Mesendoderm (in vitro differentiated cells): ENCODE results near the gene ADK.

Source experiments
- DNase-seq: peaks from one replicate; pipeline ENCODE4 v3.0.0; 2013
- H2AK5ac ChIP-seq: 2 replicates; pipeline ENCODE4 v1.6.1; 2013; ENCODE audit warnings: low read length, inconsistent platforms
- H2BK120ac ChIP-seq: 2 replicates; pipeline ENCODE4 v1.6.1; 2013; ENCODE audit warnings: low read depth, mild to moderate bottlenecking, low read length, moderate library complexity, mixed read lengths
- H2BK15ac ChIP-seq: replicated peaks from 2 replicates; pipeline ENCODE4 v1.6.1; 2013; ENCODE audit warnings: low read depth, mild to moderate bottlenecking, moderate library complexity
- H2BK5ac ChIP-seq: 2 replicates; pipeline ENCODE4 v1.6.1; 2013; ENCODE audit warnings: low read length, inconsistent platforms
- H3K18ac ChIP-seq: 2 replicates; pipeline ENCODE4 v1.6.1; 2013; ENCODE audit warnings: mild to moderate bottlenecking, low read length, mixed read lengths
- H3K23ac ChIP-seq: one replicate; pipeline ENCODE4 v1.6.1; 2013; ENCODE audit warnings: low read length
- H3K27ac ChIP-seq: 2 replicates; pipeline ENCODE4 v1.5.1; 2013; ENCODE audit warnings: low read depth, mild to moderate bottlenecking, inconsistent platforms, low read length, moderate library complexity
- H3K27me3 ChIP-seq: 2 replicates; pipeline ENCODE4 v1.6.1; 2013; ENCODE audit warnings: low read length, control low read depth, mild to moderate bottlenecking, inconsistent platforms; ENCODE audit not compliant: insufficient read depth, poor library complexity
- H3K36me3 ChIP-seq: 2 replicates; pipeline ENCODE4 v1.6.1; 2013; ENCODE audit warnings: low read length, inconsistent platforms; ENCODE audit not compliant: control insufficient read depth, insufficient read depth
- H3K4ac ChIP-seq: one replicate; pipeline ENCODE4 v1.6.1; 2013; ENCODE audit warnings: low read depth, mild to moderate bottlenecking, low read length, moderate library complexity
- H3K4me1 ChIP-seq: 2 replicates; pipeline ENCODE4 v1.6.1; 2013; ENCODE audit warnings: low read depth, low read length, inconsistent platforms; ENCODE audit not compliant: control insufficient read depth
- H3K4me2 ChIP-seq: 2 replicates; pipeline ENCODE4 v1.6.1; 2013; ENCODE audit warnings: low read length
- H3K4me3 ChIP-seq: 2 replicates; pipeline ENCODE4 v1.5.1; 2013; ENCODE audit warnings: mild to moderate bottlenecking, low read length
- H3K56ac ChIP-seq: one replicate; pipeline ENCODE4 v1.6.1; 2013; ENCODE audit warnings: low read length
- H3K79me1 ChIP-seq: 2 replicates; pipeline ENCODE4 v1.6.1; 2013; ENCODE audit warnings: low read length, inconsistent platforms
- H3K79me2 ChIP-seq: 2 replicates; pipeline ENCODE4 v1.6.1; 2013; ENCODE audit warnings: mild to moderate bottlenecking, low read length; ENCODE audit not compliant: control insufficient read depth, insufficient read depth
- H3K9ac ChIP-seq: 2 replicates; pipeline ENCODE4 v1.6.1; 2013; ENCODE audit warnings: low read length, inconsistent platforms
- H4K5ac ChIP-seq: one replicate; pipeline ENCODE4 v1.6.1; 2013; ENCODE audit warnings: low read length
- H4K8ac ChIP-seq: one replicate; pipeline ENCODE4 v1.6.1; 2013; ENCODE audit warnings: low read depth, mild to moderate bottlenecking, control low read depth, low read length, moderate library complexity
- WGBS: extraction: QIAGEN DNeasy Blood & Tissue Kit; methylation state at CpG from one replicate; pipeline ENCODE4 v1.1.7; 2013; ENCODE audit warnings: low lambda C conversion rate, missing lambda C conversion rate; ENCODE audit not compliant: insufficient coverage; ENCODE audit errors: extremely low coverage; 5-methylcytosine and 5-hydroxymethylcytosine counted together

Gene ADK

DNA sequence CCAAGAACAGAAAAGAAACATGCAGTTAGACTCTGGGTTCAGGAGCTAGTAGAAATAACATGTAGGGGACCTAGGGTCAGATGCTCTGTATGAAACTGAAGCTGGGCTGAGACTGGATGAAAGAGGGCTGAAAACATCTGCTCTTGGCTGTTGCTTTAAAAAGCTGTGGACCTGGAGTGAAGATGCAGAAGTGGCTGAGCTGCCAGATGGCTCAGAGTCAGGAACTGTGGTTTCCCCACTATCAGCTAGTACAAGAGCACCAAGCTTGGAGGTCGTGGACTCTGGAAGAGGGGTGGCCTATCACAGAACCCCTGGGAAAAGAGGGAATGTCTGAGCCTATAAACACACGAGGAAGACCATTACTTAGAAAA lies 5.9 kb downstream of the ADK start:
- H3K27me3 ChIP-seq = no peaks in the 10 kb centered on the region
- no peak overlapping the region for H3K4ac ChIP-seq
- no peaks in the 10 kb centered on the region for H3K36me3 ChIP-seq
- H3K4me1 ChIP-seq = peaks cover 1% of the 10 kb centered on the region
- H3K27ac ChIP-seq = no peak overlapping the region
- no peak overlapping the region for H2AK5ac ChIP-seq
- H3K23ac ChIP-seq = no peak overlapping the region
- no peak overlapping the region for H3K4me2 ChIP-seq
- H3K79me2 ChIP-seq = peaks cover 30% of the 10 kb centered on the region
- no CpG with 5 or more reads among the region's 2 CpGs for WGBS
- H2BK5ac ChIP-seq = no peak overlapping the region
- peaks cover 11% of the 10 kb centered on the region for H3K79me1 ChIP-seq
- no peak for DNase-seq
- no peak overlapping the region for H3K56ac ChIP-seq
- H2BK120ac ChIP-seq = no peak overlapping the region
- H3K4me3 ChIP-seq = no peak overlapping the region
- no peak overlapping the region for H3K18ac ChIP-seq
- H3K9ac ChIP-seq = no peak overlapping the region
- H2BK15ac ChIP-seq = no peak overlapping the region
- H4K8ac ChIP-seq = no peak overlapping the region
- H4K5ac ChIP-seq = no peak overlapping the region

DNA sequence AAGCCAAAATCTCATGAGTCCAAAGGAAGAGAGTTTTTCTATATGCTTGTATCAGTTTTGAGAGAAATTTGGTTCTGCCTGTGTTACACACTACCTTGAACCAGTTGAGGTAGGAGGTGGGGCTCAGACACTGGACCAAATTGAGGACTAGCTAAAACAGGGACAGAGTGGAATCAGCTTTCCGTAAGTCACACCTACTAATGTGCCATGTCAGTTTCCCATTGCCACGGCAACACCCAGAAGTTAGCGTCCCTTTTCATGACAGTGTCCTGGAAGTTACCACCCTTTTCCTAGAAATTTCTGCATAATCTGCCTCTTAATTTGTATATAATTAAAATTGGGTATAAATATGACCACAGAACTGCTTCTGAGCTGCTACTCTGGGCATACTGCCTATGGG lies 9.0 kb downstream of the ADK start:
- no peak overlapping the region for H2AK5ac ChIP-seq
- no peak overlapping the region for H3K4me2 ChIP-seq
- H3K56ac ChIP-seq = no peak overlapping the region
- H3K79me1 ChIP-seq = peaks cover 6% of the 10 kb centered on the region
- DNase-seq = no peak
- H3K4me3 ChIP-seq = no peak overlapping the region
- no peaks in the 10 kb centered on the region for H3K27me3 ChIP-seq
- no peak overlapping the region for H2BK120ac ChIP-seq
- H4K8ac ChIP-seq = no peak overlapping the region
- no CpG with 5 or more reads among the region's 3 CpGs for WGBS
- H3K36me3 ChIP-seq = no peaks in the 10 kb centered on the region
- no peak overlapping the region for H4K5ac ChIP-seq
- no peak overlapping the region for H2BK5ac ChIP-seq
- no peak overlapping the region for H3K18ac ChIP-seq
- H3K79me2 ChIP-seq = peaks cover 12% of the 10 kb centered on the region
- H3K27ac ChIP-seq = no peak overlapping the region
- H3K23ac ChIP-seq = no peak overlapping the region
- no peak overlapping the region for H3K4ac ChIP-seq
- H3K4me1 ChIP-seq = no peaks in the 10 kb centered on the region
- H3K9ac ChIP-seq = no peak overlapping the region
- no peak overlapping the region for H2BK15ac ChIP-seq

DNA sequence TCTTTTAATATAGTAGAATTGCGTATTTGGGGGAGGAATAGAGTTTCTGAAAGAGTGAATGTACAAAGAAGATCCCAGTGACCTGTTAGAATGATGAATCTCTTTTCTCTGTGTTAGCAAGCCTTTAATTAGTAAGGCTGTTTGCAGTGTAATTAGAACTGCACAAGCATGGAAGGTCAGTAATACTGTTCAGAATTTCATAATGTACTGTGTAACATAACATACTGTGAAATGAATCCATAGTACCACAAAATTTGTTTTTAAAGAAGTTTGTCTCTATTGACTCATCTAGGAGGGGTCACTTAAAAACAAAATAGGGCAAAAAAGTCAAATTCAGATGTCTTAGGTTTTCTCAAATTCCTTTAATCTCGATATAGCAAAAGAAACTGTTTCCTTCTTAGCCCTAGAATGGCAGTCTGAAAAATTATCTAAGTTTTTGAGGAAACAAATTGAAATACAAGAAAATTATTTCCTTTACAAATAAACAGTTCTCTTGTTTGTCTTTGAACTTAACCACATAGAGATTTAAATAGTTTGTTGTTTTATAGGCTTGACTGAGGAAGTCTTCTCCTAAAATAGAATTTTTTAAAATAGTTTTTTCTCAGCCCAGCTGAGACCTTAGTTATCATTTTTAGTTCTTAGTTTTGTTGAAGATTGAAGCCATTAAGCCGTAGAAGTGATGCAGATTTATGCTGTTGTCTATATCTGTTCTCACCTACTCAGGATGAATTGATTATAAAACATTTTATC lies 12.5 kb downstream of the ADK start:
- Histone ChIP-seq H2BK15ac (no peak overlapping the region), H4K8ac (no peak overlapping the region), H2BK120ac (no peak overlapping the region), H3K4ac (no peak overlapping the region), H3K79me1 (peaks cover 2% of the 10 kb centered on the region), H3K4me3 (no peak overlapping the region), H3K79me2 (peaks cover 2% of the 10 kb centered on the region), H3K27ac (no peak overlapping the region), H3K9ac (no peak overlapping the region), H3K18ac (no peak overlapping the region), H3K36me3 (no peaks in the 10 kb centered on the region), H3K27me3 (no peaks in the 10 kb centered on the region), H3K56ac (no peak overlapping the region), H3K4me2 (no peak overlapping the region), H4K5ac (no peak overlapping the region), H2AK5ac (no peak overlapping the region), H3K23ac (no peak overlapping the region), H2BK5ac (no peak overlapping the region), H3K4me1 (no peaks in the 10 kb centered on the region)
- WGBS = no CpG with 5 or more reads among the region's 3 CpGs
- no peak for DNase-seq

DNA sequence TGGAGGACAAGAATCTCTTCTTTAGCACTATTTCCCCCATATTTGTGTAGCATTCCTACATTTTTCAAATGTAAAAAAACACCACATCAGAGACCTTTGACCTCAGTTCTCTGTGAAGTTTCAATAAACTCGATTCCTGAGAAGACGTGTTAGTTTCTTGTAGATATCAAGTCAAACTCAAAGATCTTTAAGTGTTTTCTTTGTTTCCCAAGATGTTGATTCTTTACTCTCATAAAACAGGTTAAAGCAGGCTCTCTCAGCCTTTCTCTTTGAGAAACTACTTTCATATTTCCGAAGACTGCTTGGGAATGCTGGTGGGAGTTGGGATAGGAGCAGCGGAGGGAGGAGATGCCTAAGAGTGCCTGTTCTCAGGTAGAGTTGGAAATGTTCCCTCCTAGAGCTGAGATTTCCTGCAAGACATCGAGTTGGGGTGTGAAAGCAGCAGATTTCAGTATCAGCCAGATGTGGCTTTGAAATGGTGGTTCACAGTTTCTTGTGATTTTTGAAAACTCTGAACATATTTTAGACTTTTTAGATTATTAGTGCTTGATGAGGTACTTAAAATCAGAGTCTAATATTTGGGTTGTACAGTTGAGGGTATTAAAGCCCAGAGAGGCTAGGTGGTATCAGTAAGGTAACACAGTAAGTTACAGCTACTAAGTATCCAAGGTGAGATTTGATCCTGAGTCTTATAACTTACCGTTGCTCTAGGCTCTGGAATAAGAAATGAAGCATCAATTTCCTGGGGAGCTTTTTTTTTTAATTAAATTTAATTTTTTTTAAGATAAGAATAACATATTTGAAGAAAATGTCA lies 13.9 kb downstream of the ADK start:
- Histone ChIP-seq H3K27ac (no peak overlapping the region), H3K79me2 (peaks cover 2% of the 10 kb centered on the region), H3K79me1 (no peaks in the 10 kb centered on the region), H2BK5ac (no peak overlapping the region), H3K56ac (no peak overlapping the region), H3K4ac (no peak overlapping the region), H2BK120ac (no peak overlapping the region), H2BK15ac (no peak overlapping the region), H4K5ac (no peak overlapping the region), H3K4me1 (no peaks in the 10 kb centered on the region), H2AK5ac (no peak overlapping the region), H4K8ac (no peak overlapping the region), H3K36me3 (no peaks in the 10 kb centered on the region), H3K4me3 (no peak overlapping the region), H3K27me3 (no peaks in the 10 kb centered on the region), H3K23ac (no peak overlapping the region), H3K4me2 (no peak overlapping the region), H3K9ac (no peak overlapping the region), H3K18ac (no peak overlapping the region)
- no CpG with 5 or more reads among the region's 6 CpGs for WGBS
- DNase-seq = no peak

DNA sequence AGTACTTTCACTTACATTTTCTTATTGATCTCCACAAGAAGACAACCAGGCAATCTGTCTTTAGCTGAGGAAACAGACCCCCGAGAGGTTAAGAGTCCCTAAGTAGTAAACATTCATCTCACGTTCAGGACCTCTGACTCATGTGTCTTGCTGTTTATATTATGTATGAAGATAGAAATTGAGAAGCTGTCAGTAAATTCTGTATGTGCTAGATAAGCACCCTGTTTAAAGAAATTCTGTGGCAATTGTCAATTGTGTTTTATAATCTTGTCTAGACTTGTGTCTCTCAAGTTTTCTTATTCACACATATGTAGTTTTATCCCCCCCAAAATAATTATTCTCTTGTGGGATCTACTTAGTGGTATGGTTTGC lies 14.5 kb downstream of the ADK start:
- no peaks in the 10 kb centered on the region for H3K79me1 ChIP-seq
- H3K27ac ChIP-seq = no peak overlapping the region
- H3K9ac ChIP-seq = no peak overlapping the region
- H3K79me2 ChIP-seq = peaks cover 2% of the 10 kb centered on the region
- H3K4ac ChIP-seq = no peak overlapping the region
- H2AK5ac ChIP-seq = no peak overlapping the region
- H4K5ac ChIP-seq = no peak overlapping the region
- no peak overlapping the region for H3K18ac ChIP-seq
- H3K23ac ChIP-seq = no peak overlapping the region
- H2BK15ac ChIP-seq = no peak overlapping the region
- no peak for DNase-seq
- H3K56ac ChIP-seq = no peak overlapping the region
- no peaks in the 10 kb centered on the region for H3K4me1 ChIP-seq
- H2BK5ac ChIP-seq = no peak overlapping the region
- H2BK120ac ChIP-seq = no peak overlapping the region
- H3K4me2 ChIP-seq = no peak overlapping the region
- H4K8ac ChIP-seq = no peak overlapping the region
- H3K36me3 ChIP-seq = no peaks in the 10 kb centered on the region
- WGBS = no CpG with 5 or more reads among the region's 2 CpGs
- no peaks in the 10 kb centered on the region for H3K27me3 ChIP-seq
- no peak overlapping the region for H3K4me3 ChIP-seq
